HG02610 (cell line): ENCODE measurements around the gene DHPS.
"Not testable (repeated sequence)": the region's sequence is repeated elsewhere in the genome, so short reads cannot be mapped to it uniquely, and the experiment has no call there.

ENCODE experiments used
- ATAC-seq: cut with Tn5 transposase; IDR thresholded peaks from one replicate; pipeline ENCODE4 v1.9.1; 2021; ENCODE audit warnings: mild to moderate bottlenecking, moderate library complexity; ENCODE audit not compliant: unreplicated experiment

The DHPS gene

DNA sequence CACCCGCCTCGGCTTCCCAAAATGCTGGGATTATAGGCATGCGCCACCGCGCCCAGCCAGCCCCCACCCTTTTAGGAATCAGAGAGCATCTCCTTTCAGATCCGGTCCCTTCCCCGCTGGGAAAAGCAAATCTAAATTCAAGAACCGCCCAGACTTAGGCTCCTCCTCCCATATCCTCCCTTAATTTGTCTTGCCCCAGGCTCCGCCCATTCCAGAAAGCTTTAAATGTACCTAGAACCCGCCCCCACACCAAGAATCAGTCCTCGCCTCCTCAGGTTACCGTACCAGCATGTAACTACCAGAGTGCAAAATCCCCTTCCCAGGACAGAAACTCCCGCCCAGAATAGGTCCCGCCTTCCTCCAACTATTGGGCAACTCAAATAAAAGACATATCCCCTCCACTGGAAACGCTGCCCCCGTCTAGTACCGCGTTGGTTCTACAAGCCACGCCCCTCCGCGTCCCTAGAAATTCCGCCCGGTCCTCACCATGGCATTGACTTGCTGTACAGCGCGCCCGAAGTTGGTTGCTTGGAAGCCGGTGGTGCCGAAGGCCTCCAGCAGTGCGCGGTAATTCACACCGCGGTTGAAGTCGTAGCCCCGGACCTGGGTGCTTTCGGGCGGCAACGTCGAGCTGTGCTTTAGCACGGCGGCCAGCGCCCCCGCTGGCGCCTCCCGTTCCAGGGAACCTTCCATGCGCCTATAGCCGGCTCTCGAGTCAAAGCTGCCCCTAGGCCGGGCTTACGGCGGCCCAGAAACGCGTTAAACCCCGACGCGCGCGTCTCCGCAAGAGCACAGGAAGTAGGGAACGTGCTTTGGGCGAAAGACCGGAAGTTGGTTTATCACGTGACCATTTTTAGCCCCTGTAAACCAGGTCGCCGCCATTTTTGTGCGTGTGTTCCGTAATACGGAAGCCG is at the start of gene DHPS:
DHPS (minus strand) TSS at position 807 of the 914 bp plus-strand sequence; CDS start at position 693, 114 bp downstream.
- ATAC-seq, result peak; percentile 60

DNA sequence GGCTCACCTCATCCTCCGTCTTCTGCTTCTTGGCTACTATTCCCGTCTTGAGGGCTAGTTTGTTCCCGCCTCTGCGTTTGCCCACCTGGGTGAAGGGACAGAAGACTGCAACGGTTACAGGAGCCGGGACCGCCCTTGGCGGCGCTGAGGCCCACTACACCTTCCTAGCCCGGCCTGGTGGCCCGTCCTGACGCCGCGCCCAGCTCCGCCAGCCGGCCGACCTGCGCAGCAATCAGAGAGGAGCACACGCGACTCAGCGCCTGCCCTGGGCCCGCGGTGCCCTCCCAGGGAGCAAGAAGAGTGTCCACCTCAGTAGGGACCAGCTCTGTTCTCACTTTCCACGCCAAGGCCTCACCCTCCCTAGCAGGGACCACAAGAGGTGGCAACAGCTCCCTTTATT is 49.7 kb upstream of the DHPS start:
- ATAC-seq, result no peak

DNA sequence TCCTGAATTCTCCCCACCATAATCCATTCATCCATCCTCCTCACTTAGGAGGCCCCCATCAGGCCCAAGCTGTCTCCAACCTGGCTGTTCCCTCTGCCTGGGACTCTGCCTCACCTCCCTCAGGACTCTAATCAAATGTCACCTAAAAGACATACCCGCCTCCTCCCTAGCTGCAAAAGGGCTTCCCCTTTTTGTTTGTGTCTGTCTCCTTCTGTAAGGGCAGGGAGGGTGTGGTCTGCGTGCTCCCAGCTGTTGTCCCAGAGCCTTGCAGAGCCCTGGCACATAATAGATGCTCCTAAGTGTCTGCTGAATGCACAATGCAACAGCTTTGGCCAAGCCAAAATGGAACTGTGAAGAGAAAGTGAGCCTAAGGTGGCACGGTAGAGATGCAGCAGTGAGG is 48.4 kb upstream of the DHPS start:
- no peak for ATAC-seq

GRCh38 chr19:12727745-12728433 is 46.2 kb upstream of the DHPS start:
- ATAC-seq, result no peak

GRCh38 chr19:12726988-12727316 is 45.3 kb upstream of the DHPS start:
- no peak for ATAC-seq

DNA sequence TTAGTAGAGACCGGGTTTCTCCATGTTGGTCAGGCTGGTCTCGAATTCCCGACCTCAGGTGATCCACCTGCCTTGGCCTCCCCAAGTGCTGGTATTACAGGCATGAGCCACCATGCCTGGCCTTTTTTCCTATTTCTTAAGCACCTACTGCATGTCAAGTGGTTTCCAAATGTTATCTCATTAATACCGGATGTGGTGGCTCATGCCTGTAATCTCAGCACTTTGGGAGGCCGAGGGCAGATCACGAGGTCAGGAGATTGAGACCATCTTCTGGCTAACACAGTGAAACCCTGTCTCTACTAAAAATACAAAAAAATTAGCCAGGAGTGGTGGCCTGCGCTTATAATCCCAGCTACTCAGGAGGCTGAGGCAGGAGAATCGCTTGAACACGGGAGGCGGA is 43.9 kb upstream of the DHPS start:
- ATAC-seq, result not testable (repeated sequence)

DNA sequence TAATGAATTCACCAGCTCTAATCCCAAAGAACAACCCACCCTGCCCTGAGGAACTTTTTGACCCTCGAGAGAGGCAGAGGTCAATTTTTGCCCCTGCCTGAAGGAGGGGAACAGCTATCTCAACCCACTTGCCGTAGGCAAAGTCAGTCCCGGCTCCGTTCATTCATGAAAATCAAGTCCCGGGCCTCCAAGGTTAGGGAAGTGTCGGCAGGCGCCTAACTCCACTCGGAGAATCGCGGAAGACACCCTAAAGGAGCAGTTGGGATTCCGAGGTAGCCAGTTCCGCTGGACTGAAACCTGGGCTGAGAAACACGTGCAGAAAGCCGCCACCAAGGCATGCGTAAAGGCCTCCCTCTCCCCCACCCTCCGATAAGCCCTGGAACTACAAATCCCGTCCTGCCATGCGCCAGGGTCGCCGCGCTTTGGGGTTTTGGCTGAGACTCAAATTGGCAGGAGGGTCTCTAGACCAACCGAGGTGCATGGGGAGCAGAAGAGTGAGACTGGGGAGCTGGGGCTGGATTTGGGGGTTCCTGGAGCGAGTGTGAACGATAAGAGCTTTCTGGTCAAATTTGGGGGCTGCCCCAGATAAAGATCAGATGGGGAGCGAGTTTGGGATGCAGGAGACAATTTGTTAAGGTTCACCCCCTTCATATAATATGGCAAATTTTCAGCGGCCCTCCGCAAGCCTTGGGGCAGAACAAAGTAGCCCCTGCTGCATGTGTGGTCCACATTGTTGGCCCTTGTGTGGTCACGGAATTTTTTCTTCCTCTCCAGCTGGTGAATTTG is 42.2 kb upstream of the DHPS start, which contains the start of gene TNPO2:
TNPO2 (minus strand) TSS at position 292 of the 786 bp plus-strand sequence. CDS start 2,955 bp downstream, outside the sequence.
- ATAC-seq, result no peak

GRCh38 chr19:12723381-12723640 is 41.6 kb upstream of the DHPS start:
- ATAC-seq, result no peak

DNA sequence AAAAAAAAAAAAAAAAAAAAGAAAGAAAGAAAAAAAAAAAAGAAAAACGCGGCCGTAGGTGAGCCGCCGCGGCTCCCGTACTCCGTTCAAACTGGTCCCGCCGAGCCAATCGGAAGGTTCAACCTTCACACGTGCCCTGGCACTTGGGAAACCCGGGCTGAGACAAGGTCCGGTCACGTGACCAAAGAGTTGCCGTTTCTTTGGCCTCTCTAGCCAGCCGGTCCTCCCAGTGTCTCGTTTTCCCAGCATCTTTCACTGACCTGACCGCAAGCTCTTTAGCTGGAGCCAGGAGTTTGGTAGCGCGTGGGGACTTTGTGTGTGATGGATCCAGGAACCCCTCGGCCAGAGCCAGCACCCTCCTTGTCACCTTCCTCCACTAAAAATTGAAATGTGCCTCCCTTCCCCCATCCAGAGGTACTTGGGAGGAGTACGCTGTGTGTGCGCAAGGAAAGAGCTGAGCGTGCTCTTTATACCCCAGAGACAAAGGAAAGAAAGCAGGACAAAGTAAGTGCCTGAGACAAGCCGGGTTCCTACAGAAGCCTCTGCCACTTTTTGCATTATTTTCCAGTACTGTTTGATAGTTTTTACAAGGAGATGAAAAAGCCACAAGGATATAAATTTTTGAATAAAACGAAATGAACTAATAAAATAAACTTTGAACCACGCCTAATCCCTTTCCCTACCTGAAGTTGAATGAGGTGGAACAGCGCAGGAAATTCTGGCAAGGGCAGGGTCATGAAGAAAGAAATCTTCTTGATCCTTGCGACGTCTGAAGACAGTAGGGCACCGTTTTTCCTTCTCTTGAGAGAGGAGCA is 41.1 kb upstream of the DHPS start:
- ATAC-seq, result peak; percentile 68

DNA sequence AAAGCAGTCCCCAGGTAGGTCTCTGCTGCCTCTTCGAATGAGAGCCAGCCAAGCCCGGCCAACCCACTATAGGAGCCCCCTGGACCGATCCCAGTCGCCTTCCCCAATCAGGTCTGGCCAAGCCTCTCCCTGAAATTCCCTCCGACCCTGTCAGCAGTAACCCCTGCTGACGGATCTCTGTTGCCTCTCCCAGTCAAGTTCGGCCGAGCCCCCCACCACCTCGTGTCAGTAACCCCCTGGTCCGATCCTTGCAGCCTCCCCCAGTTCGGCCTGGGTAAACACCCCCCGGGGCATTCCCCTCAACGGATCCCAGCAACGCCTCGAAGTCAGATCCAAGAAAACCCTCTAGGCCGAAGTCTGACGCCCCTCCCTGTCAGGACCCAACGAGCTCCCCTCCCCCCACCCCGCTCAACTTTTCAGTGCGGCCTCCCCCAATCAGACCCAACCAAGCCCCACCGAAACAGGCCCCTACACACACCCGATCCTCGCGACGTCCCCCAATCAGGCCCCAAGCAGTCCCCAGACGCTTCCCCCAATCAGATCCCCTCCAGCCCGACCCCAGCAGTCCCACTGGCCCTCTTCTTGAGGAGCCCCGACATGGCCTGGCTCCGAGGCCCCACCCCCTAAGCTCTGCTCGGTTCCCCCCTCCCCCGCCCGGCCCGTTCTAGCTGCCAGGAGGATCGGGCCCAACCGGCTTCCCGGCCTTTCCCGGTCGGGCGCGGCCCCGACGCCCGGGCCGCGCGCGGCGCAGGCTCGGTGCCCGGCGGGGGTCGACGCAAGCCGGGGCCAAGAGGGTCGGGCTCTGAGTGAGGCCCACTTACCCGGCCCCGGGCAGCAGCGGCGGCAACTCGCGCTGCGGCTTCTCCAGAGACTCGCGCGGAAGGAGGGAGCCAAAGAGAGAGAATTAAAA is 40.2 kb upstream of the DHPS start:
- ATAC-seq, result peak; percentile 9

GRCh38 chr19:12720851-12721655 is 39.4 kb upstream of the DHPS start:
- no peak for ATAC-seq

GRCh38 chr19:12720296-12720695 is 38.6 kb upstream of the DHPS start:
- no peak for ATAC-seq

- ATAC-seq, result no peak
Observed at GRCh38 chr19:12715929-12716328, 34.2 kb upstream of the DHPS start.

DNA sequence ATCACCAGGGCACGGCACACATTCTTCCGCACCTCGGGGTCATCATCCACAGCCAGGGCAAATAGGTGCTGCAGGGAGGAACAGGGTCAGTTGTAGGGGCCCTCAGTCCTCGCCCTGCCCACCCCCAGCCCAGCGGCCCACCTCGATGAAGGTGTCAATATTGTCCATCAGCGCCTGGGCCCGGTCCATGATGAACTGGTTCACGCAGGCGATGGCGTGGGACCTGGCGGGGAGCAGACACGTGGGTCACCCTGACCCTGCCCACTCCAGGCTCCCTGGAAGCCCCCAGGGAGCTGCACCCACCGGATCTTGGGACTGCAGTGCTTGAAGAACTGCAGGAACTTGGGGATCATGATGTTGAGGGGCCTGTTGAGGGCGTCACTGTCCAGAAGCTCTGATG is 33.4 kb upstream of the DHPS start:
- no peak for ATAC-seq

- not testable (repeated sequence) for ATAC-seq
Observed at GRCh38 chr19:12713304-12713703, 31.6 kb upstream of the DHPS start.

GRCh38 chr19:12712077-12712476 is 30.4 kb upstream of the DHPS start:
- not testable (repeated sequence) for ATAC-seq

- no peak for ATAC-seq
Observed at GRCh38 chr19:12711187-12711586, 29.5 kb upstream of the DHPS start.

DNA sequence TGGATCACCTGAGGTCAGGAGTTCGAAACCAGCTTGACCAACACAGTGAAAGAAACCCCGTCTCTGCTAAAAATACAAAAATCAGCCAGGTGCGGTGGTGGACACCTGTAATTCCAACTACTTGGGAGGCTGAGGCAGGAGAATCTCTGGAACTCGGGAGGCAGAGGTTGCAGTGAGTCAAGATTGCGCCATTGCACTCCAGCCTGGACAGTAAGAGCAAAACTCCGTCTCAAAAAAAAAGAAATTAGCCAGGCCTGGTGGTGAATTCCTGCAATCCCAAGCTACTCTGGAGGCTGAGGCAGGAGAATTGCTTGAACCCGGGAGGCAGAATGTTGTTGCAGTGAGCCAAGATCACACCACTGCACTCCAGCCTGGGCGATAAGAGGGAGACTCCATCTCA is 27.0 kb upstream of the DHPS start:
- ATAC-seq, result no peak

DNA sequence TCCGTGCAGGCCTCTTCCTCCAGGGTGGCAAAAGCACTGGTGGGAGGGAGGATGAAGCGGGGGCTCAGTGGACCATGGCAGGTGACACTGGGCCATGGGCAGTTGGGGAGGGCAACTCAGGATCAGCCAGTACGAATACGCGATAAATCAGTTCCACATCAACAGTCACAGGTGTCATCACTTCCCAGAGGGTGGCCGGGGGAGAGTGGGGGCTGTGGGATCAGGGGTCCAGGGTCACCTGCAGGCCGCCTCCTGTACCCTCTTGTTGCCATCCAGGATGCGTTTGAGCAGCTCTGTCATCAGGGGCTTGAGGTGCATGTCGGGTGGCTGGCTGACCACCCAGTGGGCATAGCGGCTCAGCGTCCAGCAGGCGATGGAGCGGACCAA is 24.6 kb upstream of the DHPS start:
- no peak for ATAC-seq
